ENCODE data around the gene ZFAND5. TPM values are rescaled to one million over a fixed set of nuclear protein-coding genes. Genes with fewer than 3 reads are reported as not detected.
A peak's percentile ranks its signal among the peaks of the same experiment; 100 is the strongest.

The ZFAND5 gene, protein sequence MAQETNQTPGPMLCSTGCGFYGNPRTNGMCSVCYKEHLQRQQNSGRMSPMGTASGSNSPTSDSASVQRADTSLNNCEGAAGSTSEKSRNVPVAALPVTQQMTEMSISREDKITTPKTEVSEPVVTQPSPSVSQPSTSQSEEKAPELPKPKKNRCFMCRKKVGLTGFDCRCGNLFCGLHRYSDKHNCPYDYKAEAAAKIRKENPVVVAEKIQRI
- total RNA-seq (2021; ENCODE audit: unreplicated experiment) (185 TPM), Bru-seq, nascent RNA (percentile 100 among the genes with signal in this experiment), BruChase-seq, experiment 1, labeled RNA remaining after a 2-hour chase (percentile 99 among the genes with signal in this experiment), BruChase-seq, experiment 2, labeled RNA remaining after a 6-hour chase (percentile 93 among the genes with signal in this experiment)
- polyA plus RNA-seq (2012; ENCODE audit: insufficient read length) = 113 TPM
- long read RNA-seq, full-length matches to known transcripts = 155 of 186 reads
- long read RNA-seq, partial matches to known transcripts = 14 of 186 reads
- long read RNA-seq, other reads (novel, unspliced or antisense) = 17 of 186 reads

GRCh38 chr9:72364679-72365524 lies at the start of gene ZFAND5:
TSS of gene ZFAND5 (minus strand) at chr9:72365208. CDS start at chr9:72360778, 4,430 bp downstream.
- Histone ChIP-seq H3K27me3 (ENCODE audit: control insufficient read depth, insufficient read depth, low read length) (no peaks in the 10 kb centered on the region), H3K36me3 (ENCODE audit: control insufficient read depth, insufficient read depth, low read length) (peaks cover 21% of the 10 kb centered on the region), H3K4me3 (ENCODE audit: low read depth in 2 of 2, low read length in 2 of 2) (peak within 1 kb of the TSS; percentile 85 to 88), H3K27ac (ENCODE audit: low read length) (peak within 1 kb of the TSS; percentile 96), H3K9me3 (ENCODE audit: control insufficient read depth, insufficient read depth, low read depth, low read length) (no peaks in the 10 kb centered on the region), H3K4me1 (ENCODE audit: control insufficient read depth, insufficient read depth, low read length) (peaks cover 2% of the 10 kb centered on the region)
- CTCF ChIA-PET = interaction anchor here (0.6 to 1.4 kb wide), 2 partner anchors 83 to 225 kb away, joined by 3 to 7 read pairs; no protein-coding TSS in a partner anchor
- intact Hi-C loops (cut with micrococcal nuclease; ENCODE audit: unreplicated experiment) = loop anchor here (5.0 kb wide), 2 partner anchors 162 to 227 kb away; no protein-coding TSS in a partner anchor
- BruUV-seq (replicated peaks) = no TSS peak
- TF ChIP-seq SIN3A (IDR thresholded peaks at IDR 0.05; ENCODE audit: borderline replicate concordance, insufficient read depth, low read depth, low read length) (peak; percentile 90; the same call in 1 of the 2 replicates), REST (IDR thresholded peaks at IDR 0.05; ENCODE audit: insufficient read depth in 1 of 2, low read depth in 2 of 2, low read length in 1 of 2) (no peak; a peak in 1 of 4 replicates), POLR2AphosphoS5 (IDR thresholded peaks at IDR 0.05; ENCODE audit: low read depth, low read length) (peak; percentile 99)
- TF ChIP-seq, protein P1, sequence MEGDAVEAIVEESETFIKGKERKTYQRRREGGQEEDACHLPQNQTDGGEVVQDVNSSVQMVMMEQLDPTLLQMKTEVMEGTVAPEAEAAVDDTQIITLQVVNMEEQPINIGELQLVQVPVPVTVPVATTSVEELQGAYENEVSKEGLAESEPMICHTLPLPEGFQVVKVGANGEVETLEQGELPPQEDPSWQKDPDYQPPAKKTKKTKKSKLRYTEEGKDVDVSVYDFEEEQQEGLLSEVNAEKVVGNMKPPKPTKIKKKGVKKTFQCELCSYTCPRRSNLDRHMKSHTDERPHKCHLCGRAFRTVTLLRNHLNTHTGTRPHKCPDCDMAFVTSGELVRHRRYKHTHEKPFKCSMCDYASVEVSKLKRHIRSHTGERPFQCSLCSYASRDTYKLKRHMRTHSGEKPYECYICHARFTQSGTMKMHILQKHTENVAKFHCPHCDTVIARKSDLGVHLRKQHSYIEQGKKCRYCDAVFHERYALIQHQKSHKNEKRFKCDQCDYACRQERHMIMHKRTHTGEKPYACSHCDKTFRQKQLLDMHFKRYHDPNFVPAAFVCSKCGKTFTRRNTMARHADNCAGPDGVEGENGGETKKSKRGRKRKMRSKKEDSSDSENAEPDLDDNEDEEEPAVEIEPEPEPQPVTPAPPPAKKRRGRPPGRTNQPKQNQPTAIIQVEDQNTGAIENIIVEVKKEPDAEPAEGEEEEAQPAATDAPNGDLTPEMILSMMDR (IDR thresholded peaks at IDR 0.05) = peak; percentile 27; the same call in 1 of the 2 replicates
- in situ Hi-C loops (cut with HindIII; ENCODE audit: low pct_unique_long_range_greater_than_20kb, low sequenced_read_pairs) = no loop called here
- DNase-seq (ENCODE audit: low read depth, low spot score) = peak; percentile 53
- ATAC-seq = peak; percentile 94
- POLR2A ChIA-PET = interaction anchor here (0.5 to 1.2 kb wide), 17 partner anchors 8 to 363 kb away, joined by 3 to 8 read pairs (median 3); no protein-coding TSS in a partner anchor

DNA sequence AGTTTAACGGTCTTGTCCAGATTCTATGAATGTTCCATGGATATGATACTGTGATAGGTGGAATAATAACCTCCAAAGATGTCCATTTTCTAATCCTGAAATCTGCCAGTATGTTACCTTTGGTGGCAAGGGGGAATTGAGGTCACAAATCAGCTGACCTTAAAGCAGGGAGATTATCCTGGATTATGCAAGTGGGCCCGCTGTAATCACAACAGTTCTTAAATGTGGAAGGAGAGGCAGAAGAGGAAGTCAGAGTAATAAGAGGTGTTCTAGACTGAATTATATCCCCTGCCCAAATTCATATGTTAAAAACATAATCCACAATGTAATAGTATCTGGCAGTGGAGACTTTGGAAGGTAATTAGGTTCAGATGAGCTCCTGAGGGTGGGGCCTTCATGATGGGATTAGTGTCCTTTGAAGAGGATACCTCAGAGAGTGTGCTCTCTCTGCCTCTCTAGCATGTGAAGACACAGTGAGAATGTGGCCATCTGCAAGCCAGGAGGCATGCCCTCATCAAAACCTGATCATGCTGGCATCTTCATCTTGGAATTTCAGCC lies 47.6 kb upstream of the ZFAND5 start:
- ChIA-PET CTCF (no interaction called here), POLR2A (no interaction called here)
- ATAC-seq = no peak
- H3K4me3 ChIP-seq (ENCODE audit: low read depth in 2 of 2, low read length in 2 of 2) = no peak overlapping the region
- no peaks in the 10 kb centered on the region for H3K36me3 ChIP-seq (ENCODE audit: control insufficient read depth, insufficient read depth, low read length)
- no peaks in the 10 kb centered on the region for H3K4me1 ChIP-seq (ENCODE audit: control insufficient read depth, insufficient read depth, low read length)
- H3K27ac ChIP-seq (ENCODE audit: low read length) = no peak overlapping the region
- H3K9me3 ChIP-seq (ENCODE audit: control insufficient read depth, insufficient read depth, low read depth, low read length) = no peaks in the 10 kb centered on the region
- in situ Hi-C loops (cut with HindIII; ENCODE audit: low pct_unique_long_range_greater_than_20kb, low sequenced_read_pairs) (no loop called here), intact Hi-C loops (cut with micrococcal nuclease; ENCODE audit: unreplicated experiment) (no loop called here)
- no peak for DNase-seq (ENCODE audit: low read depth, low spot score)
- TF ChIP-seq, protein P1 (IDR thresholded peaks at IDR 0.05) = no peak
- TF ChIP-seq TCF7L2 (IDR thresholded peaks at IDR 0.05; ENCODE audit: low read depth, low read length) (no peak), SIN3A (IDR thresholded peaks at IDR 0.05; ENCODE audit: borderline replicate concordance, insufficient read depth, low read depth, low read length) (no peak), REST (IDR thresholded peaks at IDR 0.05; ENCODE audit: insufficient read depth in 1 of 2, low read depth in 2 of 2, low read length in 1 of 2) (no peak), POLR2AphosphoS5 (IDR thresholded peaks at IDR 0.05; ENCODE audit: low read depth, low read length) (no peak)
- no TSS peak for BruUV-seq (replicated peaks)
- H3K27me3 ChIP-seq (ENCODE audit: control insufficient read depth, insufficient read depth, low read length) = no peaks in the 10 kb centered on the region
